Peyer's patch (tissue), 4 donors: ENCODE results near the gene PLEKHA7.

Experiments used
- POLR2A ChIP-seq, 2 donors: fragments of 450-650 bp; IDR thresholded peaks; one replicate each; pipeline ENCODE4 v1.5.1; 2017; ENCODE audit warnings: antibody characterized with exemption in 2 of 2, mild to moderate bottlenecking in 2 of 2, moderate library complexity in 2 of 2
- TF ChIP-seq, protein P1 (sequence below), 6 experiments: fragments of 450-650 bp in 4 of 6; fragments of 200-600 bp in 2 of 6; sonication (generic) in 1 of 6; IDR thresholded peaks; one replicate each; pipeline ENCODE4 v1.5.1; 2017 to 2019; ENCODE audit warnings: antibody characterized with exemption in 6 of 6, mild to moderate bottlenecking in 3 of 6, moderate library complexity in 1 of 6

DNA sequence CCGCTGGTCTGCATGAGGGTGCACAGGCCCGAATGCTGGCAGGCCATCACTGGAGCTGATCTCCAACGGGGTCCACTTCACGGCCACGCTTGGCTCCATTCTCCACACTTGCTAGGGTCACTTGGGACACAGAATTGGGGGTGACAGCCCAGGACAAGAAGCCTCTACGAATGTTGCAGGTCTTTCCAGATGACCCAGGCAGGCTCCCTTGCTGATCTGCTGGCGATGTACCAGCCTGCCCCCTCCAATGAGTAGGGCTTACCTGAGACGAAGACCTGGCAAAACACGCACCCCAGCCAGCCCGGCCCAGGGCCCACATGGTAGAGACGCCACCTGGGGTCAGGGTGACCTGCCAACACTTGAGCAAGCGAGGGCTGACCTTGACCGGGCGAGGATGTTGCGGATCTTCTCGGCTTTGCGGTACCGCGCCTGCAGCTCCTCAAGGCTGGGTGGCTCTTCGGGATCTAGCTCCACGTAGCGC, 230.9 kb downstream of the PLEKHA7 start:
- TF ChIP-seq, protein P1, sequence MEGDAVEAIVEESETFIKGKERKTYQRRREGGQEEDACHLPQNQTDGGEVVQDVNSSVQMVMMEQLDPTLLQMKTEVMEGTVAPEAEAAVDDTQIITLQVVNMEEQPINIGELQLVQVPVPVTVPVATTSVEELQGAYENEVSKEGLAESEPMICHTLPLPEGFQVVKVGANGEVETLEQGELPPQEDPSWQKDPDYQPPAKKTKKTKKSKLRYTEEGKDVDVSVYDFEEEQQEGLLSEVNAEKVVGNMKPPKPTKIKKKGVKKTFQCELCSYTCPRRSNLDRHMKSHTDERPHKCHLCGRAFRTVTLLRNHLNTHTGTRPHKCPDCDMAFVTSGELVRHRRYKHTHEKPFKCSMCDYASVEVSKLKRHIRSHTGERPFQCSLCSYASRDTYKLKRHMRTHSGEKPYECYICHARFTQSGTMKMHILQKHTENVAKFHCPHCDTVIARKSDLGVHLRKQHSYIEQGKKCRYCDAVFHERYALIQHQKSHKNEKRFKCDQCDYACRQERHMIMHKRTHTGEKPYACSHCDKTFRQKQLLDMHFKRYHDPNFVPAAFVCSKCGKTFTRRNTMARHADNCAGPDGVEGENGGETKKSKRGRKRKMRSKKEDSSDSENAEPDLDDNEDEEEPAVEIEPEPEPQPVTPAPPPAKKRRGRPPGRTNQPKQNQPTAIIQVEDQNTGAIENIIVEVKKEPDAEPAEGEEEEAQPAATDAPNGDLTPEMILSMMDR (IDR thresholded peaks at IDR 0.05): no peak
- no peak for TF ChIP-seq POLR2A (IDR thresholded peaks at IDR 0.05)
